Measurements from ENCODE around the gene KLHL17.
A peak's percentile ranks its signal among the peaks of the same experiment; 100 is the strongest.

Gene KLHL17

DNA sequence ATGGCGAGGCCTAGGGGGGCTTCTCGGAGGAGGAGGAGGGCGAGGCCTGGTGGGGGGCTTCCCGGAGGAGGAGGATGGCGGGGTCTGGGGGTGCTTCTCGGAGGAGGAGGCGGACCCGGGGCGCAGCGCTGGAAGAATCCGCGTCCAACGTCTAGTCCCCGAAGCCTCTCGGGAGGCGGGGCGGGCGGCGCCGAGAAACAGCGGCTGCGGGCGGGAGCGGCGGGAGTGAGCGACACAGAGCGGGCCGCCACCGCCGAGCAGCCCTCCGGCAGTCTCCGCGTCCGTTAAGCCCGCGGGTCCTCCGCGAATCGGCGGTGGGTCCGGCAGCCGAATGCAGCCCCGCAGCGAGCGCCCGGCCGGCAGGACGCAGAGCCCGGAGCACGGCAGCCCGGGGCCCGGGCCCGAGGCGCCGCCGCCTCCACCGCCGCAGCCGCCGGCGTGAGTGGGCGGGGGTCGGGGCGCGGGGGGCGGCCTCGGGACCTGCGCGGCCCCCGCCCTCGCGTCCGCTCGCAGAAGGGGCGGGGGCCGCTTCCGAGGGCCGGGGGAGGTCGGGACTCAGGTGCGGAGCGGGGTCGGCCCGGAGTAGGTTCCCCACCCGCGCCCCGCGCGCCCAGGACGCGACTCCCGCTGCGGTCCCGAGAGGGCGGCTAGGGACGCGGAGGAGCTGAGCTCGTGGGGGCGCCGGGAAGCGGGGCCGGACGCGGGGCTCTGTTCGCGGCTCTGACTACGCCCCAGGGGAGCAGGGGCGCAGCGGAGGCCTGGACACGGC is at the start of gene KLHL17:
Gene KLHL17, plus strand, starts transcription at position 222 of the 769 bp plus-strand sequence. Its CDS starts 110 bp downstream, at position 332.
- peak; percentile 66 for DNase-seq (ENCODE audit: low read depth)
- H3K4me3 ChIP-seq (replicated peaks; ENCODE audit: low read depth, low read length) = peak within 1 kb of the TSS; percentile 55
- TF ChIP-seq, protein P1, sequence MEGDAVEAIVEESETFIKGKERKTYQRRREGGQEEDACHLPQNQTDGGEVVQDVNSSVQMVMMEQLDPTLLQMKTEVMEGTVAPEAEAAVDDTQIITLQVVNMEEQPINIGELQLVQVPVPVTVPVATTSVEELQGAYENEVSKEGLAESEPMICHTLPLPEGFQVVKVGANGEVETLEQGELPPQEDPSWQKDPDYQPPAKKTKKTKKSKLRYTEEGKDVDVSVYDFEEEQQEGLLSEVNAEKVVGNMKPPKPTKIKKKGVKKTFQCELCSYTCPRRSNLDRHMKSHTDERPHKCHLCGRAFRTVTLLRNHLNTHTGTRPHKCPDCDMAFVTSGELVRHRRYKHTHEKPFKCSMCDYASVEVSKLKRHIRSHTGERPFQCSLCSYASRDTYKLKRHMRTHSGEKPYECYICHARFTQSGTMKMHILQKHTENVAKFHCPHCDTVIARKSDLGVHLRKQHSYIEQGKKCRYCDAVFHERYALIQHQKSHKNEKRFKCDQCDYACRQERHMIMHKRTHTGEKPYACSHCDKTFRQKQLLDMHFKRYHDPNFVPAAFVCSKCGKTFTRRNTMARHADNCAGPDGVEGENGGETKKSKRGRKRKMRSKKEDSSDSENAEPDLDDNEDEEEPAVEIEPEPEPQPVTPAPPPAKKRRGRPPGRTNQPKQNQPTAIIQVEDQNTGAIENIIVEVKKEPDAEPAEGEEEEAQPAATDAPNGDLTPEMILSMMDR (IDR thresholded peaks at IDR 0.05; ENCODE audit: low read length, missing control alignments) = no peak

DNA sequence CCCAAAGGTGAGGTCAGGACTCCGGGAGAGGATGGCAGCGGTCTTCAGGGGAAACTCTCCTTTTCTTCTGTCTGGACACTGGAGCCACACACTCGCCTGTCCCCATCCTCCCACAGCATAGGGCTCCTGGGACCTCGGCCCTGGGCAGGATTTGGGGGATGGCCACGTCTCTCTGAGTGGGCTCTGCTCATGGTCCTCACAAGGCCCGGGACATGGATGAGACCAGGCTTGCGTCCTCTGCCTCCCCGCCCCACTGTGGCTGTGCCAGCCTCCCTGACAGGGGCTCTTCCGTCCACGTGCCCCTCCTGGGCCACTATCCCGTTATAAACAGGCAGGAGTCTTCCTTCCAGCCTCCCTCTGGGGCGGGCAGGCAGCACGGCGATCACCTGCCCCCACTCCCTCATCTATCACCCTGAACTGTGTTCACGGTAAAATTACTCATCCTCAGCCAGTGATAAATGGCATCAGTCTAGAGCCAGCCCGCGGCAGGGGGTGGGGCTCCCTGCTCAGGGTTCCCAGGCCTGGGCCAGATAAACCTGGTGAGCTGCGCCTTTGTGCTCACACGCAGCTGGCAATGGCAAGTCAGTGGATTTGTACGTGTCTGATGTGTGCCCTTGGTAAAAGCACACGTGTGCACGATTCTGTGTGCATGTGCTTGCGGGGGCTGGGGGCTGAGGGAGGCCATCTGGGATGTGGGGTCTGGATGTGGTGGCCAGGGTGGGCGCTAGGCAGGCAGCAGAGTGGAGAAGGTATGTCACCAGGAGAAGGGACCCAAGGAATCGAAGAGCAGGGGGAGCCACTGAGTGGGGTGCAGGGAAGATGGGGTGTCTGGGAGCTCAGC is 49.3 kb upstream of the KLHL17 start:
- DNase-seq (ENCODE audit: low read depth) = peak; percentile 21
- no peak overlapping the region for H3K4me3 ChIP-seq (replicated peaks; ENCODE audit: low read depth, low read length)

GRCh38 chr1:911875-912739 is 48.3 kb upstream of the KLHL17 start:
- DNase-seq (ENCODE audit: low read depth) = no peak
- H3K4me3 ChIP-seq (replicated peaks; ENCODE audit: low read depth, low read length) = no peak overlapping the region
- TF ChIP-seq, protein P1 (IDR thresholded peaks at IDR 0.05; ENCODE audit: low read length, missing control alignments) = no peak

More for the DNA sequence above, 49.3 kb upstream of the KLHL17 start:
- TF ChIP-seq, protein P1 (IDR thresholded peaks at IDR 0.05; ENCODE audit: low read length, missing control alignments) = no peak

DNA sequence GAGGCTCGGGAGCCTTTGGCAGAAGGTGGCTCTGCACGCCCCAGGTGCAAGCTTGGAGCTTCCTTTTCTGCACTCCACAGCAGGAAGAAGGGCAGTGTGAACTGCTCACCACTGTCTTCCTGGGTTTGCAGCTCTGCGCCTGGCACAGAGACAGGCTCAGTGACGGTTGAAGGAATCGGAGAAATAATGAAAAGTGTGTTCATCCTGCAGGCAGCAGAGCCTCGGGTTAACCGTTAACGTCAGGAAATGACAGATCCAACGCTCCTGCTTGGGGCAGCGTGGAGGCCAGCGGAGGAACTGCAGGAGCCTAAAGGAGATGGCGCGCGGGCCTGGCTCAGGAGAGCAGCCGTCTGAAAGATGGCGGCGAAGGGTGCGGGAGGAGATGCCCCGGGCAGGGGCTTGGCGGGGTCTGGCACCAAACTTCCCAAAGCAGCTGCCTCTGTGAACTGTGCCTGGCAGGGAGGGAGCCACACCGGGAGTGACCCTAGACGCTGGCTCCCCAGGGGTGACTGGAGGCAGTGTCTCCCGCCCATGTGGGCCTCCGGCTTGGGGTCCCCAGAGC is 47.6 kb upstream of the KLHL17 start:
- peak; percentile 36 for DNase-seq (ENCODE audit: low read depth)
- TF ChIP-seq, protein P1 (IDR thresholded peaks at IDR 0.05; ENCODE audit: low read length, missing control alignments) = peak; percentile 32
- H3K4me3 ChIP-seq (replicated peaks; ENCODE audit: low read depth, low read length) = no peak overlapping the region

- TF ChIP-seq, protein P1 (IDR thresholded peaks at IDR 0.05; ENCODE audit: low read length, missing control alignments) = no peak
- no peak for DNase-seq (ENCODE audit: low read depth)
- no peak overlapping the region for H3K4me3 ChIP-seq (replicated peaks; ENCODE audit: low read depth, low read length)
Measured at GRCh38 chr1:913491-914130, 46.8 kb upstream of the KLHL17 start.

Data from fibroblast of pulmonary artery (primary cell).